Loucy (cell line): Measurements from ENCODE around the gene BBC3.

Experiments used
- CTCF ChIP-seq: fragments of 200-600 bp; sonication (generic); conservative IDR thresholded peaks from 2 replicates; pipeline ENCODE4 v1.5.1; 2014; ENCODE audit warnings: mild to moderate bottlenecking, antibody characterized with exemption, low read length
- EZH2phosphoT487 ChIP-seq: fragments of 200-600 bp; IDR thresholded peaks from 2 replicates; pipeline ENCODE4 v1.6.1; 2018; ENCODE audit warnings: antibody characterized with exemption, mild to moderate bottlenecking, moderate library complexity, borderline replicate concordance

GRCh38 chr19:47225746-47226425 is 5.1 kb downstream of the BBC3 start:
- no peak for TF ChIP-seq CTCF
- TF ChIP-seq EZH2phosphoT487, result no peak
